ENCODE results near the gene KLHDC10. TPM values are rescaled to one million over a fixed set of nuclear protein-coding genes. Genes with fewer than 3 reads are reported as not detected.

KLHDC10 gene
- total RNA-seq, 4 donors from 2014 or later: 16.5 to 25.0 (median 20.1) TPM

DNA sequence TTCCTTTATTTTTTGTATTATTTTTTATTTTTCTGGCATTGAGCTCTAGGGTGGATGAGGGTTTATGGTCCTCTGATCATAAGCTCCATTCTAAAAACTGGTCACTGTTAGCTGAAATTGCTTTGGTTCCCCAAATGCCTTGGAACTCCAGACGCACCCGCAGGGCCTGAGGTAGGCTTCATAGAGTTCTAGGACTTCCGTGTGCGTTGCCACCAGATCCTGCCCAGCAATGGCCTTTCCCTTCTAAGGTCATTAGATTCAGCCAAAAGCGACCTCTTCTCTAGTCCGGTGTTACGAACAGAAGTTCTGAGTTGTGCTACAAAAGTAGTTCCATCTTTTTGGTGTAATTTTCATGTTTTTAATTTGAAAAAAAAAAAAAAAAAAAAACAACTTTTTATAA lies 64.4 kb downstream of the KLHDC10 start:
- H3K36me3 ChIP-seq: peaks cover 0 to 36% (median 0%) of the 10 kb centered on the region in 3 donors
- no peaks in the 10 kb centered on the region for H3K4me1 ChIP-seq
- no peak for DNase-seq
- H3K9me3 ChIP-seq: no peaks in the 10 kb centered on the region
- H3K27ac ChIP-seq: no peak overlapping the region
- H3K27me3 ChIP-seq: no peaks in the 10 kb centered on the region
- no peak for TF ChIP-seq POLR2A (IDR thresholded peaks at IDR 0.05)
- TF ChIP-seq, protein P1, sequence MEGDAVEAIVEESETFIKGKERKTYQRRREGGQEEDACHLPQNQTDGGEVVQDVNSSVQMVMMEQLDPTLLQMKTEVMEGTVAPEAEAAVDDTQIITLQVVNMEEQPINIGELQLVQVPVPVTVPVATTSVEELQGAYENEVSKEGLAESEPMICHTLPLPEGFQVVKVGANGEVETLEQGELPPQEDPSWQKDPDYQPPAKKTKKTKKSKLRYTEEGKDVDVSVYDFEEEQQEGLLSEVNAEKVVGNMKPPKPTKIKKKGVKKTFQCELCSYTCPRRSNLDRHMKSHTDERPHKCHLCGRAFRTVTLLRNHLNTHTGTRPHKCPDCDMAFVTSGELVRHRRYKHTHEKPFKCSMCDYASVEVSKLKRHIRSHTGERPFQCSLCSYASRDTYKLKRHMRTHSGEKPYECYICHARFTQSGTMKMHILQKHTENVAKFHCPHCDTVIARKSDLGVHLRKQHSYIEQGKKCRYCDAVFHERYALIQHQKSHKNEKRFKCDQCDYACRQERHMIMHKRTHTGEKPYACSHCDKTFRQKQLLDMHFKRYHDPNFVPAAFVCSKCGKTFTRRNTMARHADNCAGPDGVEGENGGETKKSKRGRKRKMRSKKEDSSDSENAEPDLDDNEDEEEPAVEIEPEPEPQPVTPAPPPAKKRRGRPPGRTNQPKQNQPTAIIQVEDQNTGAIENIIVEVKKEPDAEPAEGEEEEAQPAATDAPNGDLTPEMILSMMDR (IDR thresholded peaks at IDR 0.05): no peak
- H3K4me3 ChIP-seq: no peak overlapping the region

DNA sequence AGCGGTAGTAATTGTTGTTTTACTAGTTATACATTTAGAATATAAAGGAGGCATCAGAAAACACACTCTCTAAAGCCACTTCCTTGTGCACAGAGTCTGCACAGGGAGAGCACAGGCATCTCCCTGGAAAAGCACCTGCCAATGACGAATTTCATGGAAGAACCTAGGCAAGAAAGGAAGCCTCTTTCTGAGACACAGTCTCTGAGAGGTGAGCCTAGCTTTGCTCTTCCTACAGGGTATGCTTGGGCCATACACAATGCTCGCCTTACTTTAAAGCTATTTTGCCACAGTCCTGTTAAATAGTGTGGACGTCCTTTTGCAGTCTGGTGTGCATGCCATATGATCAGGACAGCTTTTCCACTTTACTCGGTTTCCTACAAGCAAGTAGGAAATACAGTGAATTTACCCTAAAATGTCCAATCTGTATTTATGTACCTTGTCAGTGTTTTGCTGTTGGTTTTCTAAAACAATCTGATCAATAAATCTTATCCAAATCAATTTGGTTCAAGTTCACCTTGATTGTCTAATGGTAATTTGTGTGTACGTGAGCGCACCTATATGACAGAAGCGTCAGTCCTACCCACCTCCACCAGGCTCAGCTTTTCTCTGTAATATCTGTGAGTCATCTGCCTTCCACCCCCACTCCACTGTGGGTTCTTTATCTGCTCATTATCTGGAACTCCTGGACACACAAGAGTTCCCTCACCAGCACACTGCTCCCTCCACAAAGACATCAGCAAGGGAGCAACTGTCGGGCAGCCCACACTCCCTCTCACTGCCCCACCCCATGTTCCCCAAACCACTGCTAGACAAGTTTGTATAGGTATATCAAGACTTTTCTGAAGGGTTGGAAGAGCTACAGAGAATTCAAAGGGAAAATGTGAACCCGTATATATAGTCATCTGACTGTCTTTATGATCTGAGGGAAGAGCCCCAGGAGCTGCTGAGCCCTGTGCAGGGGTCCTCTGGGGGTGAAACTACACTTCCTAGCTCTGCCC lies 65.2 kb downstream of the KLHDC10 start:
- Histone ChIP-seq H3K4me3 (no peak overlapping the region), H3K4me1 (no peaks in the 10 kb centered on the region), H3K27me3 (no peaks in the 10 kb centered on the region), H3K36me3 (peaks cover 0 to 28% (median 0%) of the 10 kb centered on the region in 3 donors), H3K9me3 (no peaks in the 10 kb centered on the region), H3K27ac (no peak overlapping the region)
- no peak for DNase-seq
- no peak for TF ChIP-seq POLR2A (IDR thresholded peaks at IDR 0.05)
- TF ChIP-seq, protein P1 (IDR thresholded peaks at IDR 0.05): no peak

DNA sequence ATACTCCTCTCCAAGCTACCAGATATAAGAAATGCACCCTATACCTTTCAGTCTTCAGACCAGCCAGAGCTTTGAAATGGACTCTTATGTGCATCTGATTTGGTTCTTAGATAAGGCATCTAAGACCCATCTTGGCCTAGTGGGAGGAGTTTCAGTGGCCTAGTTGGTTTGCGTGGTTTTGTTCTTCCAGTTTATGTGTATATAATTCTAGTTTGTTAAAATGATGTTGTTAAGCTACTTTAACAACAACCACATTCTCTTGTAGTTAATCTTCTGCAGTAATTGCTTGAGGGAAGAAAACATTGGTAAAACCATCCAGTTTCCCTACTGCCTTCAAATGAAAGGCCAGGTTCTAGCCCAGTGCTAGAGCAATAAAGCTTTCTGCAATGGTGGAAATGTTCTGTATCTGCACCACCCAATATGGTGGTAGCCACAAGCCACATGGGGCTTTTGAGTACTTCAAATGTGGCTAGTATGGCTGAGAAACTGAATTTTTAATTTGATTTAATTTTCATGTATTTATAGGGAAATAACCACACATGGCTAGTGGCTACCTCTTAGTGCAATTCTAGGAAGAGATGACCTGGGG lies 66.3 kb downstream of the KLHDC10 start:
- peaks cover 0 to 4% (median under 1%) of the 10 kb centered on the region in 4 donors for H3K4me1 ChIP-seq
- TF ChIP-seq POLR2A (IDR thresholded peaks at IDR 0.05): no peak
- TF ChIP-seq, protein P1 (IDR thresholded peaks at IDR 0.05): no peak
- H3K36me3 ChIP-seq: peaks cover 0 to 18% (median 0%) of the 10 kb centered on the region in 3 donors
- no peaks in the 10 kb centered on the region for H3K9me3 ChIP-seq
- no peak overlapping the region for H3K4me3 ChIP-seq
- H3K27ac ChIP-seq: no peak overlapping the region
- DNase-seq: no peak
- no peaks in the 10 kb centered on the region for H3K27me3 ChIP-seq

DNA sequence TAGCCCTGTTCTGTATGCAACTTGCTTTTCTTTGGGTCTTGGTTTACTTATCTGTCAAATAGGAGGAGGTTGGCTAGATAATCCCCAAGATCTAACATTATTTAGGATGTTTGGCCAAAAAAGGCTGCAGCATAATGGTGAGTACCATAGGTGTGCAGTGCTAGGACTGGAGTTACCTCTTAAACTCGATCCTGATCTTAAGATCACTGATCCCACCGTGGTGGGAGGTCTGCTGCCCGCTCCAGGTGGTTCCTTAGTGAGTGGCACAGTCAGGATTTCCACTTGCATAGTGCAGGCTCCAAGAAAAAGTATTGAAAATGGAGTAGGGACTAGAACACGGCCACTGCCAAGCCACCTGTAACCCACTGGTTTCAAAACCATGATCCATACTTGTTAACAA lies 66.9 kb downstream of the KLHDC10 start:
- Histone ChIP-seq H3K4me3 (no peak overlapping the region), H3K36me3 (peaks cover 0 to 14% (median 0%) of the 10 kb centered on the region in 3 donors), H3K27me3 (no peaks in the 10 kb centered on the region), H3K9me3 (no peaks in the 10 kb centered on the region), H3K27ac (no peak overlapping the region), H3K4me1 (peaks cover 0 to 6% (median 2%) of the 10 kb centered on the region in 4 donors)
- DNase-seq: no peak
- TF ChIP-seq, protein P1 (IDR thresholded peaks at IDR 0.05): no peak
- TF ChIP-seq POLR2A (IDR thresholded peaks at IDR 0.05): no peak

DNA sequence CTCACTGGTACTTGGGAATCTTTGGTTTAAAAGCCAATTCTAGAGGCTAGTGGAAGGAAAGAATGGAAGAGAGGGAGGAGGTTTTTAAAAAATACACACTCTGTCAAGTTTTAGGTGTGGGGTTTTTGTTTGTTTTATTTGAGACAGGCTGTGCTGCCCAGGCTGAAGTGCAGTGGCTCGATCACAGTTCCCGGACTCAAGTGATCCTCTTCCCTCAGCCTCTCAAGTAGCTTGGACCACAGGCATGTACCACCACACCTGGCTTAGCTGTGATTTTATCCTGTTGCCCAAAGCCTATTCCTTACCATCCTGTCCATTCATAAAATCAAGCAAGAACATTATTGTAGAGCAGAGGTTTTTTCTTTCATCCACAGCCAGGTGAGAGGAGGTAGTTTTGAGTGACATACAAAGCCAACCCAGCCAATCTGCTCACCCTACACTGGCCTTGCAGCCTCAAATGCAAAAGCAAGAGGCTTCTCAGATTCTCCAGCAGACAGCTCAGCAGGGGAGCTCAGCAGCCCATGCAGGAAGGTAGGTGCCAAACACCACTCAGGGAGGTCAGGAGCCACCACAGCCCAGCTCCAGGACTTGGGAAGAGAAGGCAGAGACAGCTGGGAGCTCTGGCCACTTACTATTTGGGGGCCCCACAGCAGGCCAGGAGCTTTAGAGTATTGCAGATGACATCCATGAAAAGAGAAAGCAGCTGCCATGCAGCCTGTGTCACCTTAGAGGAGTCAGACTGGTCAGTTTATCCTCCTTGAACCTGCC lies 69.0 kb downstream of the KLHDC10 start:
- Histone ChIP-seq H3K4me3 (no peak overlapping the region), H3K27me3 (no peaks in the 10 kb centered on the region), H3K9me3 (no peaks in the 10 kb centered on the region), H3K36me3 (peaks cover 0 to 14% (median 0%) of the 10 kb centered on the region in 3 donors), H3K27ac (no peak overlapping the region), H3K4me1 (peaks cover 0 to 9% (median 2%) of the 10 kb centered on the region in 4 donors)
- no peak for TF ChIP-seq POLR2A (IDR thresholded peaks at IDR 0.05)
- TF ChIP-seq, protein P1 (IDR thresholded peaks at IDR 0.05): no peak
- DNase-seq: no peak
